GM21619 (cell line): Measurements from ENCODE around the gene DAZAP1.

Experiments
- ATAC-seq: cut with Tn5 transposase; IDR thresholded peaks from one replicate; pipeline ENCODE4 v1.9.1; 2021; ENCODE audit not compliant: unreplicated experiment

Gene DAZAP1

GRCh38 chr19:1407528-1408299 lies at the start of gene DAZAP1:
Gene DAZAP1 (plus strand): TSS chr19:1407586. CDS start chr19:1407774, 188 bp downstream.
- ATAC-seq = peak; percentile 20

- ATAC-seq = no peak
These were observed 47.1 kb upstream of the DAZAP1 start for GRCh38 chr19:1360126-1360817.

GRCh38 chr19:1360818-1361461 lies 46.4 kb upstream of the DAZAP1 start:
- no peak for ATAC-seq

- no peak for ATAC-seq
These were observed 45.6 kb upstream of the DAZAP1 start for GRCh38 chr19:1361601-1362386.

DNA sequence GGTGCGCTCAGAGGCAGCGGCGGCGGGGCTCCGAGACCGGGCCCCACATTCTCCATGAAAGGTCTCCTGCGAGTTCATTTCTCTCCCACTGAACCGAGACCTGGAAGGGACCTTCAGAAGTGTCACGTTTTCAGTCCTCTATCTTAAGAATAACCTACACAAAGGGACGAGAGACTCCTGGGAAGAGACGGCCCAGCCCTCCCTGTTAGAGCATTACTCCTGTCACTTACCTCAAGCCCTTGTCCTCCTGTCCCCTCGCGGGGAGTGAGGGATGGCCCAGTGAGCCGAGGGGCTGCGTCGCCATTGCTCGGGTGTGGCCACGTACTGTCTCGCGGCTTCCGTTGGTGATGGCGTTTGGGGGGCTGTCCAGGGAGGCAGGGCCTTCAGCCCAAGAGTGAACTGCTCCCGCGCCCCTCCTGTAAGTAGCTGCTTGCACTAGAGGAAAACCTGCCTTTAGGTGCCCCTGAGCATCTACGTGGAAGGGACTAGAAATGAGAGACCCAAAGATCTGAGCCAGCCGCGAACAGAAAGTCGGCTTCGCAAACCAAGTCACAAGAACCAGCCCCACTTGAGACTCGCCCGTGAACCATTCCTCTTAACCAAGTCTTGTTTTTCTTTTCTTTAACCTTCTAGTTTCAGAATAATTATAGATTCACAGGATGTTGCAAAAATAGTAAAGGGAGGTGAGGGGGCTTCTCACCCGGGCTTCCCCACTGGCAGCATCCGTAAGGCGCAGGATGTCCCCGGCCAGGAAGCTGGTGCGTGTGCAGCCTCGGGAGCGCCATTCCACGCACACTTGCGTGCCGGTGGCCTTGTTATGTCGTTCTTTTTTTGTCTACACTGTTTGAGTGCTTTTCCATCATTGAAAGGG lies 44.8 kb upstream of the DAZAP1 start:
- no peak for ATAC-seq

- no peak for ATAC-seq
These were observed 43.8 kb upstream of the DAZAP1 start for GRCh38 chr19:1363599-1363998.

GRCh38 chr19:1364070-1364704 lies 43.2 kb upstream of the DAZAP1 start:
- ATAC-seq = no peak

DNA sequence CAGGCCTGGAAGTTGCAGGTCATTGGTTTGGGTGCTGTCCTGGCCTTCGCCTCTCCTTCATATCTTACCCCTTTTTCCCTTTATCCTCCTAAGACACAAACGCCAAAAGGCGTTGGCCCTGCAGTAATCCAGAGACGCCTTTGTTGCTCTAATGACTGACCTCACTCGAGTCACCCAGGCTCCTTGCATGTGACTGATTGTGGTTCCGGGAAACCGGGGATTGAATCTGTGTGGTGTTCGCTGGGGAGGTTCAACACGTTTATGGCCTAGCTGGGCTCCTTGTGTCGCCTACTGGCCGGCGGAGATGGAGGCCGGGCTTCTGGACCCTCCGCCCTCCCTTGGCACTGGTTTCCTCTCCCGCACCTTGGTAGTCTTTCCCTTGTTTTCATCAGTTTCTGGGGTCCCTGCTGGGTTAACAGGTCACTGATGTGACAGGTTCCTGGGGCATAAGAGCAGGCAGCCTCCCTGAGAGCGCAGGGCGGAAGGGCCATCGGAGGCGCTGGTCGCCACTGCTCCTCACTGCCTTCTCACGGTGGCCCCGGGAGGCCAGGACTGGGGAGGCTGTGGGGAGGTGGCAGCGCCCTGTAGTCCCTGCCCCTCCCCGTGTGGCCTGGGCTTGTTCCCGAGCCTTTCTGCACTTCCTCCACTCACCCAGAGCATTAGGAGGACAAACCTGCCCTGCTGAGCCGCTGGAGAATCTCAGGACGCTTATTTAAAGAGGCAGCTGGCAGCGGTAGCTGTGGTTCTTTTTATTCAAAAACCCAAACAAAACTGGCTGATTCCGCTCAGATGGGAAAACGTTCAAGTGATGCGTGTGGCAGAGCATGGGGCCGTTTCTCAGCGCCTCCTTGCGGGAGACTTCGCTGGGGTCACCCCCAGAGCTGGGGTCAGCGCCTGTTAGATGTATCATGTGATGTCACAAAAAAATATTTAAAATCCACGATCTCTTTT lies 41.8 kb upstream of the DAZAP1 start:
- no peak for ATAC-seq

DNA sequence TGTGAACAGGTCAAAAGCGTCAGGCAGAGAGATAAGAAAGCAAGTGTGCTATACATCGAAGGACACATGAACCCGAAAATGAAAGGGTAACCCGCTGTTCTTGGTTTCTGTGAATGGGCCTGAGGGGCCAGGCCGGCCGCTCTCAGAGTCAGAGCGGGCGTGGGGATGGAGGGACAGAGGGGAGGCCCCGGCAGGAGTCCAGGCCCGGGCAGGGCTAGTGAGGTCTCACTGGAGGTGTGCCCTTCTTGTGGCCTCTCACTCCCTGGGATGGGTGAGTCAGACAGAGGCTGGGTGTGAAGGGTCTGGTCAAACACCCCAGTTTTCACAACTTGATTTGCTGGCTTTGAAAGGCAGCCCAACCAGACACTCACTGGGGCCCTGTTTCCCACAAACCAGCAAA lies 41.1 kb upstream of the DAZAP1 start:
- ATAC-seq = no peak

DNA sequence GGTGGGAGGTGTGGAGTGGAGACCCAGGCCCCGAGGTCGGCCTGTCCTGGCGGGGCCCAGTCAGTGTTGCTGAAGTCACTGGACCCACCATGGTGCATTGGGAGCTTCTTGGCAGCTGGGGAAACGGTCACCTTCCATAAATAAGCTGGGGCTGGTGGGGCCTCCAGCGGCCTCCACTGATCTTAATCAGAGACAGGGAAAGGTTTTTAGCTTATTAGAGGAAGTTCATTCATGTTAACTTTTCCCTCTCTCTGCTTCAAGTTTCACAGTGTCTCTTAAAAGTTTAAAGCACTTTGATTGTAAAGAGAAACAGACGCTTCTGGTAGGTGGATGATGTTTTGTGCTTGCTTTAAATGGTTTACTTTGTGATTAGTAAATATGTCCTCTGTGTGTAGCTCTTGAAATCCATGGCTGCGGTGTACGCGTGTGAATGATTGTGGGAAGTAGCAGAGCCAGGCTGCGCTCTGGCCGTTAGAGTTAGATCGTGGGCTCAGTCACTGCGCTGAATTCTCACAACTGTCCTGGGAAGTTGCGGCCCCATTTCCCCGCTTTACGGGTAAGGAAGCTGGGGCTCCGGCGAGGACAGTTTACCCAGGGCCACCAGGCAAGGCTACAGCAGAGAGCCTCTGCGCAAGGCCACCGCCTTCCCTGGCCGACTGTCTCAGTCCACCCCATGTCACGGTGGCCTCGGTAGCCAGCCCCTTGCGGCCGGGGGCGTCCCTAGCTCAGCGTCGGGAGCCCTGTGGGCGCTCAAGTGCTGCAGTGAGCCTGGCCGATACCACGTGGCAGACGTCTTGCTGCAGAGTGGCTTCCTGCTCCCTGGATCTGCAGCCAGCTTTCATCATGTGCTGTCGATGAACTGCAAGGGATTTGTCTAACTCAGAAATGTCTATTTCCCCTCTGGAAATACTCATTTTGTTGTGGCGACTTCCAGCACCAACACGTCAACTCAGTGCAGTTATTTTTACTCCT lies 40.2 kb upstream of the DAZAP1 start:
- no peak for ATAC-seq

- no peak for ATAC-seq
These were observed 38.1 kb upstream of the DAZAP1 start for GRCh38 chr19:1369214-1369805.

- no peak for ATAC-seq
These were observed 36.6 kb upstream of the DAZAP1 start for GRCh38 chr19:1370579-1371361.

DNA sequence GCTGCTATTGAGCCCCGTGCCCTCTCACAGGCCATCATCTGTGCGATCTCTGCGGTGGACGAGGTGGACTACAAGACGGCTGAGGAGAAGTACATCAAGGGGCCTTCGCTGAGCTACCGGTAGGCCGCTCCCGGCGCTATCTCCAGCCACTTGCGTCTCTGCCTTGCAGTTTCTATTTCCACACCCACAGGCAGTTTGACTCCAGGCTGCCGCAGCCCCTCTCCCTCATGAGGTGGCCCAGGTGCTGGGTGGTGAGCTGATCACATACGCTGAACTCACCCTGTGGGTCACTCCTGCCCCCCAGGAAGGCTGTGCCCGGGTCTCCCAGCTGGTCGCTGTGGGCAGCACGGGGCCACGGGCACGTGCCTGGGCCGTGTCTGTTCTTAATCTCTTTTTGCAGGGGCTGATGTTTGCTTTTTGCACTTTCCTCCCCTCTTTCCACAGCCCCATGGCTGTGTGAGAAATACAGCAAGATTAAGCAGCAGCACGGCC lies 34.3 kb upstream of the DAZAP1 start:
- no peak for ATAC-seq

DNA sequence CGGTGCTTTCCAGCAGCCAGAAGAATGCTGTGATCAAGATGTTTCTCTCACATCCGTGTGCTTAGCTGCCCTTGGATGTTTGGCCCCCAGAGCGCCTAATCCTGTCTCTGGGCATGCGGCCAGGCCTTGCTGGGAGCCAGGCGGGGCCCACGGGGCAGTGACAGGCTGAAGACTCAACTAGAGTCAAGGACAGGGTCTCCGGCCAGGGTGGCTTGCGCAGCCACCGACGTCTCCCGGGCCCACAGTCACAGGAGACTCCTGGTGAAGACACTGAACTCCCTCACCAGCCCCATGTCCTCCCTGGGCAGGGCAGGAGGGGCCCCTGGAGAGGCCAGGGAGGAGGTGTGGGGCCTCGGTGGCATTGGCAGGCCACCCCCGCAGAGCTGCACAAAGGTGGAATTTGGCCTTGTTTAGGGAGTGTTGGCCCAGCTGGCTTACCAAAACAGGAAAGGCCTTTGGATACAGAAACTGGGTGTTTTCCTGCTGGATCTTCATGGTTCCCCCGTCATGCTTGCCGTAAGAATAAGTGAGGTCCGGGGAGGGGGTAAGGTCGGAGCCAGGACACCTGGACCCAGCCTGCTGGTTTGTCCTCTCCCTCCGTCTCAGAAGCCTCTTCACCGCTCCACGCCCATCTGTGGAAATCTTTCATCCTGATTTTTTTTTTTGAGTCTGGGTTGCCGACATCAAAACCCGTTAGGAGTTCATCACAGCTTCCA lies 33.7 kb upstream of the DAZAP1 start:
- no peak for ATAC-seq

- ATAC-seq = no peak
These were observed 33.2 kb upstream of the DAZAP1 start for GRCh38 chr19:1374250-1374577.

GRCh38 chr19:1376415-1376805 lies 31.0 kb upstream of the DAZAP1 start:
- ATAC-seq = no peak
